HG02678 (cell line): Measurements from ENCODE around the gene ZMYND8.
"Not testable (repeated sequence)": the region's sequence is repeated elsewhere in the genome, so short reads cannot be mapped to it uniquely, and the experiment has no call there.

Experiments
- ATAC-seq: cut with Tn5 transposase; IDR thresholded peaks from one replicate; pipeline ENCODE4 v1.9.1; 2021; ENCODE audit warnings: mild to moderate bottlenecking, moderate library complexity; ENCODE audit not compliant: unreplicated experiment

Gene ZMYND8

GRCh38 chr20:47356526-47357295 is at the start of gene ZMYND8:
Gene ZMYND8, minus strand, starts transcription at chr20:47356699. Its CDS starts 29 bp downstream, at chr20:47356670.
- ATAC-seq, result peak; percentile 36

- ATAC-seq, result no peak
Measured at GRCh38 chr20:47405775-47406325, 49.4 kb upstream of the ZMYND8 start.

GRCh38 chr20:47400685-47401084 is 44.2 kb upstream of the ZMYND8 start:
- ATAC-seq, result no peak

- no peak for ATAC-seq
Measured at GRCh38 chr20:47397652-47398301, 41.3 kb upstream of the ZMYND8 start.

- no peak for ATAC-seq
Measured at GRCh38 chr20:47396762-47397476, 40.4 kb upstream of the ZMYND8 start.

GRCh38 chr20:47393796-47394514 is 37.5 kb upstream of the ZMYND8 start:
- ATAC-seq, result not testable (repeated sequence)

- ATAC-seq, result no peak
Measured at GRCh38 chr20:47392721-47393073, 36.2 kb upstream of the ZMYND8 start.

- no peak for ATAC-seq
Measured at GRCh38 chr20:47392015-47392720, 35.7 kb upstream of the ZMYND8 start.

GRCh38 chr20:47391276-47392010 is 34.9 kb upstream of the ZMYND8 start:
- ATAC-seq, result no peak

GRCh38 chr20:47389867-47390347 is 33.4 kb upstream of the ZMYND8 start:
- ATAC-seq, result no peak

- not testable (repeated sequence) for ATAC-seq
Measured at GRCh38 chr20:47385968-47386367, 29.5 kb upstream of the ZMYND8 start.

GRCh38 chr20:47382746-47383415 is 26.4 kb upstream of the ZMYND8 start:
- ATAC-seq, result no peak

- no peak for ATAC-seq
Measured at GRCh38 chr20:47380481-47380880, 24.0 kb upstream of the ZMYND8 start.

GRCh38 chr20:47379433-47380150 is 23.1 kb upstream of the ZMYND8 start:
- no peak for ATAC-seq

- no peak for ATAC-seq
Measured at GRCh38 chr20:47377122-47377722, 20.7 kb upstream of the ZMYND8 start.

- not testable (repeated sequence) for ATAC-seq
Measured at GRCh38 chr20:47376096-47376643, 19.7 kb upstream of the ZMYND8 start.

GRCh38 chr20:47374121-47374520 is 17.6 kb upstream of the ZMYND8 start:
- not testable (repeated sequence) for ATAC-seq
